Activated B cell treated with CpG ODN at 0.5 μM for 24 hours (primary cell): Measurements from ENCODE around the gene ROM1. TPM values are rescaled to one million over a fixed set of nuclear protein-coding genes. Genes with fewer than 3 reads are reported as not detected.
A peak's percentile ranks its signal among the peaks of the same experiment; 100 is the strongest.

Experiments
- ATAC-seq: fragments of 200-7000 bp; cut with Tn5 transposase; one replicate; pipeline ENCODE4 v1.10.0; 2021; ENCODE audit warnings: low read depth, mild to moderate bottlenecking, moderate library complexity
- CTCF ChIA-PET: fragments of 350-600 bp; sonication (Branson Sonifier 250); formaldehyde crosslinking; loops from one replicate; lab custom pipeline; 2021; ENCODE audit warnings: antibody characterized with exemption; lab: Charles Lee
- POLR2A ChIA-PET: fragments of 350-600 bp; sonication (Branson Sonifier 250); formaldehyde crosslinking; loops from one replicate; lab custom pipeline; 2021; ENCODE audit warnings: antibody characterized with exemption; lab: Charles Lee
- DNase-seq: peaks from one replicate; pipeline ENCODE4 v3.0.0; 2022
- H3K27ac Mint-ChIP-seq: one replicate; pipeline ENCODE4 v1.8.0; 2020; ENCODE audit warnings: mixed read lengths
- H3K27me3 Mint-ChIP-seq: one replicate; pipeline ENCODE4 v1.8.0; 2021; ENCODE audit warnings: mixed read lengths
- H3K36me3 Mint-ChIP-seq: one replicate; pipeline ENCODE4 v1.8.0; 2021; ENCODE audit warnings: low read depth, mixed read lengths
- H3K4me1 Mint-ChIP-seq: one replicate; pipeline ENCODE4 v1.8.0; 2021; ENCODE audit warnings: mixed read lengths
- H3K4me3 Mint-ChIP-seq: one replicate; pipeline ENCODE4 v1.8.0; 2020; ENCODE audit warnings: mild to moderate bottlenecking, mixed read lengths
- H3K9me3 Mint-ChIP-seq: one replicate; pipeline ENCODE4 v1.8.0; 2020; ENCODE audit warnings: mixed read lengths
- CTCF ChIP-seq: fragments of 200-600 bp; IDR thresholded peaks from one replicate; pipeline ENCODE4 v1.8.0; 2022; ENCODE audit warnings: antibody characterized with exemption, mild to moderate bottlenecking
- intact Hi-C: fragments of 100-400 bp; cut with micrococcal nuclease; formaldehyde crosslinking; loops from one replicate; pipeline ENCODE4 v1.15.1; 2024
- total RNA-seq: library from RNA; stranded (reverse); gene quantifications from 2 replicates; pipeline ENCODE4 v1.2.3, GENCODE V29; 2022

Gene ROM1
- total RNA-seq, 1 donor from 2014 or later: 0.89 TPM

DNA sequence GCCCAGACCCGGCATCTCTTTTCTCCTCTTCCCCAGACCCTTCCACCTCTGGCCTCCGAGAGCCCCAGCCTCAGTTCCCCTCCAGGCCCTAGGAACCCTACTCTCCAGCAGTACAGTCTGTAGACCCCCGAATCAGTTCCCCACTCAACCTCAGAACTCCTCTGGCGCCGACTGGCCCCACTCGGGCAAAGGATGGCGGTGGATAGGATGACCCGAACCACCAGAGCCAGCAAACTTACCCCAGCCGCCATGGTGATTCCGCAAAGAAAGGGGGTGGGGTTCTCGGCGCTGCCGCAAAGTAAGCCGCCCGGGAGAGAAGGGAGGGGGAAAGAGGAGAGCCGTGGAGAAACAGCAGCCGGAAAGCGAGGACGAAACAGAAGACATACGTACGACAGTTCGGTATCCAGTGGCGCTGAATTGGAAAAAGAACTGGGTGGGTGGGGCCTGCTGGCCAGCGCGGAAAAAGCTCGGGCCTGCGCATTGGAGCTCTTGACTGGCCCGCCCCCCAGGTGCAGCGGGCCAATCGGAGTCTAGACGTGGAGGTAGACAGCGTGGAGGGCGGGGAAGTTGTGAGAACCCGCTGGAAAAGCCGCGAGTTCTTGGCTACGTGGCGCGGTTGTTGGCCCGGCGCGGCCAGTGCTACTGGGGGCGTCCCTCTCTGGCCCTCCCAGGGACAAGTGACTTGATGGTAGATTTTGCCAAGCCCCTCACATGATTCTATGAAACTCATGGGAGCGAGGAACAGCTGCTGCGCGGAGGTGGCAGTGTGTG, 39.3 kb upstream of the ROM1 start, which contains the start of gene EEF1G:
Gene EEF1G (minus strand): TSS at position 300 of the 771 bp plus-strand sequence. CDS start 49 bp downstream, at position 251.
- TF ChIP-seq CTCF: no peak
- peaks cover 51% of the 10 kb centered on the region for H3K4me1 Mint-ChIP-seq
- ChIA-PET CTCF (interaction anchor here (0.9 to 1.8 kb wide), 5 partner anchors 18 to 149 kb away, joined by 3 to 6 read pairs (median 4); partner anchors contain the start of gene TUT1), POLR2A (interaction anchor here (0.5 to 4.8 kb wide), 44 partner anchors 8 to 1400 kb away, joined by 3 to 121 read pairs (median 6); partner anchors contain the start of genes AHNAK, B3GAT3, C11orf98 and CSKMT)
- no peaks in the 10 kb centered on the region for H3K27me3 Mint-ChIP-seq
- intact Hi-C loops: loop anchor here (1.0 to 5.0 kb wide), 7 partner anchors 18 to 259 kb away; partner anchors contain the start of genes EML3, STX5, TEX54 and TUT1
- peaks cover 83% of the 10 kb centered on the region for H3K36me3 Mint-ChIP-seq
- H3K27ac Mint-ChIP-seq: peak within 1 kb of the TSS; percentile 94
- H3K4me3 Mint-ChIP-seq: peak within 1 kb of the TSS; percentile 97
- ATAC-seq (peak; percentile 94), DNase-seq (peak; percentile 92)
- no peaks in the 10 kb centered on the region for H3K9me3 Mint-ChIP-seq

GRCh38 chr11:62574363-62575071, 38.5 kb upstream of the ROM1 start:
- intact Hi-C loops: loop anchor here (1.0 to 5.0 kb wide), 7 partner anchors 17 to 258 kb away; partner anchors contain the start of genes EML3, STX5, TEX54 and TUT1
- no peak for DNase-seq

GRCh38 chr11:62575156-62575555, 37.9 kb upstream of the ROM1 start:
- ATAC-seq: no peak
- no peak for DNase-seq
- Mint-ChIP-seq H3K4me1 (peaks cover 46% of the 10 kb centered on the region), H3K4me3 (peak overlapping the region; percentile 97), H3K27ac (no peak overlapping the region), H3K36me3 (peaks cover 70% of the 10 kb centered on the region), H3K9me3 (no peaks in the 10 kb centered on the region), H3K27me3 (no peaks in the 10 kb centered on the region)
- POLR2A ChIA-PET: interaction anchor here (0.6 to 4.8 kb wide), 15 partner anchors 16 to 1584 kb away, joined by 3 to 121 read pairs (median 8); partner anchors contain the start of genes B3GAT3, C11orf98, CSKMT and EML3
- intact Hi-C loops: no loop called here
- no peak for TF ChIP-seq CTCF
- CTCF ChIA-PET: interaction anchor here (1.2 kb wide), 1 partner anchor 150 kb away, joined by 4 read pairs; no protein-coding TSS in a partner anchor

More at GRCh38 chr11:62574363-62575071, 38.5 kb upstream of the ROM1 start:
- ChIA-PET POLR2A (interaction anchor here (0.6 to 4.8 kb wide), 47 partner anchors 9 to 1584 kb away, joined by 3 to 121 read pairs (median 6); partner anchors contain the start of genes AHNAK, B3GAT3, C11orf98 and CSKMT), CTCF (interaction anchor here (0.9 to 1.4 kb wide), 5 partner anchors 17 to 150 kb away, joined by 3 to 4 read pairs (median 4); partner anchors contain the start of gene TUT1)
- Mint-ChIP-seq H3K27me3 (no peaks in the 10 kb centered on the region), H3K4me3 (peak overlapping the region; percentile 97), H3K4me1 (peaks cover 50% of the 10 kb centered on the region), H3K9me3 (no peaks in the 10 kb centered on the region), H3K27ac (peak overlapping the region; percentile 94), H3K36me3 (peaks cover 77% of the 10 kb centered on the region)
- no peak for TF ChIP-seq CTCF
- ATAC-seq: no peak

GRCh38 chr11:62575837-62576236, 37.2 kb upstream of the ROM1 start:
- CTCF ChIA-PET: no interaction called here
- intact Hi-C loops: no loop called here

More at GRCh38 chr11:62575837-62576236, 37.2 kb upstream of the ROM1 start:
- H3K4me3 Mint-ChIP-seq: no peak overlapping the region
- H3K4me1 Mint-ChIP-seq: peaks cover 43% of the 10 kb centered on the region
- no peaks in the 10 kb centered on the region for H3K9me3 Mint-ChIP-seq
- ATAC-seq (no peak), DNase-seq (no peak)
- H3K27me3 Mint-ChIP-seq: no peaks in the 10 kb centered on the region
- TF ChIP-seq CTCF: no peak
- no peak overlapping the region for H3K27ac Mint-ChIP-seq
- POLR2A ChIA-PET: interaction anchor here (1.1 kb wide), 1 partner anchor 89 kb away, joined by 4 read pairs; the partner anchor contains the start of genes C11orf98 and CSKMT
- H3K36me3 Mint-ChIP-seq: peaks cover 67% of the 10 kb centered on the region
